GM10248 (cell line): ENCODE results near the gene PTGES.

Experiments
- CTCF ChIA-PET: fragments of 300-600 bp; sonication (Branson Sonifier 250); formaldehyde crosslinking; extraction: SDS; loops from one replicate; lab custom pipeline; 2021; ENCODE audit warnings: antibody characterized with exemption; lab: Yijun Ruan, JAX
- POLR2A ChIA-PET: fragments of 350-650 bp; sonication (Branson Sonifier 250); formaldehyde crosslinking; extraction: SDS; loops from one replicate; lab custom pipeline; 2020; ENCODE audit warnings: antibody characterized with exemption; lab: Yijun Ruan, JAX
- DNase-seq: peaks from one replicate; pipeline ENCODE4 v3.0.0; 2012; ENCODE audit errors: extremely low spot score
- TF ChIP-seq, protein P1 (sequence below): IDR thresholded peaks from 2 replicates; pipeline ENCODE4 v1.5.1; 2012; ENCODE audit warnings: mild to moderate bottlenecking, low read depth; ENCODE audit errors: extremely low read depth, missing control alignments, control extremely low read depth

The PTGES gene

GRCh38 chr9:129708793-129709192 is 44.0 kb downstream of the PTGES start:
- TF ChIP-seq, protein P1, sequence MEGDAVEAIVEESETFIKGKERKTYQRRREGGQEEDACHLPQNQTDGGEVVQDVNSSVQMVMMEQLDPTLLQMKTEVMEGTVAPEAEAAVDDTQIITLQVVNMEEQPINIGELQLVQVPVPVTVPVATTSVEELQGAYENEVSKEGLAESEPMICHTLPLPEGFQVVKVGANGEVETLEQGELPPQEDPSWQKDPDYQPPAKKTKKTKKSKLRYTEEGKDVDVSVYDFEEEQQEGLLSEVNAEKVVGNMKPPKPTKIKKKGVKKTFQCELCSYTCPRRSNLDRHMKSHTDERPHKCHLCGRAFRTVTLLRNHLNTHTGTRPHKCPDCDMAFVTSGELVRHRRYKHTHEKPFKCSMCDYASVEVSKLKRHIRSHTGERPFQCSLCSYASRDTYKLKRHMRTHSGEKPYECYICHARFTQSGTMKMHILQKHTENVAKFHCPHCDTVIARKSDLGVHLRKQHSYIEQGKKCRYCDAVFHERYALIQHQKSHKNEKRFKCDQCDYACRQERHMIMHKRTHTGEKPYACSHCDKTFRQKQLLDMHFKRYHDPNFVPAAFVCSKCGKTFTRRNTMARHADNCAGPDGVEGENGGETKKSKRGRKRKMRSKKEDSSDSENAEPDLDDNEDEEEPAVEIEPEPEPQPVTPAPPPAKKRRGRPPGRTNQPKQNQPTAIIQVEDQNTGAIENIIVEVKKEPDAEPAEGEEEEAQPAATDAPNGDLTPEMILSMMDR, result no peak
- ChIA-PET CTCF (no interaction called here), POLR2A (no interaction called here)
- no peak for DNase-seq

DNA sequence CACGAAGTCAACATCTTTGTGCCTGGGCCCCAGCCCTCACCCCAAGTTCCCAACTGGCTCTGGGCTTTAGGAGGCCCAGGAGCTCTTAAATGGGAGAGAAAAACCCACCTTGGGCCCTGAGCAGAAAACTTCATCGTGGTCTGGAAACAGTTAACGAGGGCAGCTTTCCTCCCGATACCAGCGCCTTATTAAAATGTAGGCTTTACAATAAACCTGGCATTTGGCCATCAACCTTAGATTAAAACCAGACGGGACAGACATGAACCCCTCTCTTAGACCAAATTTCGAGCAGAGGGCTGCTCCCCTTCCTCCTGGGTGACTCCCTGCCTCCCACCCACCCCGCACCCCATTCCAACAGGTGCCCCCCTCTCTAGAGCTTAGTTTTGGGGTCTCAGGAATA is 48.0 kb downstream of the PTGES start:
- no peak for DNase-seq
- POLR2A ChIA-PET, result no interaction called here
- TF ChIP-seq, protein P1, result no peak
- CTCF ChIA-PET, result no interaction called here

- no peak for DNase-seq
- ChIA-PET CTCF (interaction anchor here (1.0 kb wide), 1 partner anchor 561 kb away, joined by 3 read pairs; no protein-coding TSS in a partner anchor), POLR2A (no interaction called here)
- TF ChIP-seq, protein P1, result no peak
These were observed 49.0 kb downstream of the PTGES start for GRCh38 chr9:129703667-129704355.

GRCh38 chr9:129702589-129703520 is 50.0 kb downstream of the PTGES start:
- DNase-seq, result no peak
- TF ChIP-seq, protein P1, result no peak
- ChIA-PET CTCF (interaction anchor here (1.0 to 1.3 kb wide), 2 partner anchors 34 to 560 kb away, joined by 3 to 4 read pairs; no protein-coding TSS in a partner anchor), POLR2A (no interaction called here)

GRCh38 chr9:129701549-129701948 is 51.3 kb downstream of the PTGES start:
- ChIA-PET CTCF (interaction anchor here (1.3 kb wide), 1 partner anchor 35 kb away, joined by 4 read pairs; no protein-coding TSS in a partner anchor), POLR2A (no interaction called here)
- no peak for DNase-seq
- TF ChIP-seq, protein P1, result no peak

GRCh38 chr9:129701054-129701453 is 51.8 kb downstream of the PTGES start:
- CTCF ChIA-PET, result no interaction called here
- no peak for DNase-seq
- POLR2A ChIA-PET, result no interaction called here
- TF ChIP-seq, protein P1, result no peak
